DND-41 (cell line): ENCODE results near the gene IER2.

Experiments used
- EZH2 ChIP-seq: IDR thresholded peaks from 3 replicates; pipeline ENCODE4 v1.6.1; 2012; ENCODE audit warnings: borderline replicate concordance, low read depth, mild to moderate bottlenecking, moderate library complexity, low read length, inconsistent platforms; ENCODE audit not compliant: severe bottlenecking
- TF ChIP-seq, protein P1 (sequence below): IDR thresholded peaks from 2 replicates; pipeline ENCODE4 v1.5.1; 2012; ENCODE audit warnings: borderline replicate concordance, low read length, moderate library complexity, mild to moderate bottlenecking; ENCODE audit not compliant: poor library complexity, severe bottlenecking; ENCODE audit errors: extremely low read depth

- TF ChIP-seq, protein P1, sequence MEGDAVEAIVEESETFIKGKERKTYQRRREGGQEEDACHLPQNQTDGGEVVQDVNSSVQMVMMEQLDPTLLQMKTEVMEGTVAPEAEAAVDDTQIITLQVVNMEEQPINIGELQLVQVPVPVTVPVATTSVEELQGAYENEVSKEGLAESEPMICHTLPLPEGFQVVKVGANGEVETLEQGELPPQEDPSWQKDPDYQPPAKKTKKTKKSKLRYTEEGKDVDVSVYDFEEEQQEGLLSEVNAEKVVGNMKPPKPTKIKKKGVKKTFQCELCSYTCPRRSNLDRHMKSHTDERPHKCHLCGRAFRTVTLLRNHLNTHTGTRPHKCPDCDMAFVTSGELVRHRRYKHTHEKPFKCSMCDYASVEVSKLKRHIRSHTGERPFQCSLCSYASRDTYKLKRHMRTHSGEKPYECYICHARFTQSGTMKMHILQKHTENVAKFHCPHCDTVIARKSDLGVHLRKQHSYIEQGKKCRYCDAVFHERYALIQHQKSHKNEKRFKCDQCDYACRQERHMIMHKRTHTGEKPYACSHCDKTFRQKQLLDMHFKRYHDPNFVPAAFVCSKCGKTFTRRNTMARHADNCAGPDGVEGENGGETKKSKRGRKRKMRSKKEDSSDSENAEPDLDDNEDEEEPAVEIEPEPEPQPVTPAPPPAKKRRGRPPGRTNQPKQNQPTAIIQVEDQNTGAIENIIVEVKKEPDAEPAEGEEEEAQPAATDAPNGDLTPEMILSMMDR = no peak
- no peak for TF ChIP-seq EZH2
These were observed 4.1 kb downstream of the IER2 start for GRCh38 chr19:13154241-13154778.
